ENCODE data around the gene KRT16. TPM values are rescaled to one million over a fixed set of nuclear protein-coding genes. Genes with fewer than 3 reads are reported as not detected.
"Not testable (repeated sequence)": the region's sequence is repeated elsewhere in the genome, so short reads cannot be mapped to it uniquely, and the experiment has no call there.

The KRT16 gene
- total RNA-seq, 4 donors from 2014 or later: not detected

DNA sequence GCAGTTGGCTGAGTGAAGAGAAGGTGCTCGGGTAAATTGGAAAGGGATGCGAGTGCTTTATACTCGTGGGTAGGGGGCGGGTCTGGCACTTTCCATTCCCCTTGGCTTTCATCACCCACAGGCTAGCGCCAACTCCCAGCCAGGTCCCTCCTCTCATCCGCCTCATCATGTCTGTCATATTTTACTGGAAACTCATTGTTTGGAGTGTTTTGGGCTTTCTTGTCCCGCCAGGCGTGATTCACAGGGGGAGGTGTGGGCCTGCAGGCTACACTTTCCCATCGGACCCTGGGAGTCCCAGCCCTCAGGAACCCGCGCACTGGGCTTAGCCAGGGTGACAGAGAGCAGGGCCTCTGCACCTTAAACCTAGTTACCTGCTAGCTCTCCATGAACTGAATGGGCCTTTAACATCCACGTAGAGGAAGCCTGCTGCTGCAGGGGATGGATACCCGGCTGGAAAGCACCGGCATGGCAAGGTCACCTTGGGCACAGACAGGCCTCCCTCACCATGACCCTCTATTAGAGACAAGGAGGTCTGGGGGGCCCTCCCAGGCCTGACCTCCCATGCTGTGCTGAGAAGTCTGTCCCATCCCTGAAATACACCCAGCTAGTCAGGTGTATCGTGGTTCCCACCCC, 25.6 kb downstream of the KRT16 start, which contains the start of gene KRT14:
KRT14 (minus strand) TSS at position 33 of the 633 bp plus-strand sequence. CDS start 61 bp downstream, outside the sequence.
- Histone ChIP-seq H3K27me3 (no peaks in the 10 kb centered on the region), H3K36me3 (no peaks in the 10 kb centered on the region), H3K9me3 (no peaks in the 10 kb centered on the region), H3K27ac (no peak within 1 kb of the TSS), H3K4me3 (no peak within 1 kb of the TSS), H3K4me1 (no peaks in the 10 kb centered on the region)
- intact Hi-C loops (cut with DNase I; ENCODE audit: low total_unique reads): no loop called here
- TF ChIP-seq, protein P1, sequence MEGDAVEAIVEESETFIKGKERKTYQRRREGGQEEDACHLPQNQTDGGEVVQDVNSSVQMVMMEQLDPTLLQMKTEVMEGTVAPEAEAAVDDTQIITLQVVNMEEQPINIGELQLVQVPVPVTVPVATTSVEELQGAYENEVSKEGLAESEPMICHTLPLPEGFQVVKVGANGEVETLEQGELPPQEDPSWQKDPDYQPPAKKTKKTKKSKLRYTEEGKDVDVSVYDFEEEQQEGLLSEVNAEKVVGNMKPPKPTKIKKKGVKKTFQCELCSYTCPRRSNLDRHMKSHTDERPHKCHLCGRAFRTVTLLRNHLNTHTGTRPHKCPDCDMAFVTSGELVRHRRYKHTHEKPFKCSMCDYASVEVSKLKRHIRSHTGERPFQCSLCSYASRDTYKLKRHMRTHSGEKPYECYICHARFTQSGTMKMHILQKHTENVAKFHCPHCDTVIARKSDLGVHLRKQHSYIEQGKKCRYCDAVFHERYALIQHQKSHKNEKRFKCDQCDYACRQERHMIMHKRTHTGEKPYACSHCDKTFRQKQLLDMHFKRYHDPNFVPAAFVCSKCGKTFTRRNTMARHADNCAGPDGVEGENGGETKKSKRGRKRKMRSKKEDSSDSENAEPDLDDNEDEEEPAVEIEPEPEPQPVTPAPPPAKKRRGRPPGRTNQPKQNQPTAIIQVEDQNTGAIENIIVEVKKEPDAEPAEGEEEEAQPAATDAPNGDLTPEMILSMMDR (IDR thresholded peaks at IDR 0.05): no peak
- no peak for TF ChIP-seq POLR2A (IDR thresholded peaks at IDR 0.05)
- DNase-seq: no peak

DNA sequence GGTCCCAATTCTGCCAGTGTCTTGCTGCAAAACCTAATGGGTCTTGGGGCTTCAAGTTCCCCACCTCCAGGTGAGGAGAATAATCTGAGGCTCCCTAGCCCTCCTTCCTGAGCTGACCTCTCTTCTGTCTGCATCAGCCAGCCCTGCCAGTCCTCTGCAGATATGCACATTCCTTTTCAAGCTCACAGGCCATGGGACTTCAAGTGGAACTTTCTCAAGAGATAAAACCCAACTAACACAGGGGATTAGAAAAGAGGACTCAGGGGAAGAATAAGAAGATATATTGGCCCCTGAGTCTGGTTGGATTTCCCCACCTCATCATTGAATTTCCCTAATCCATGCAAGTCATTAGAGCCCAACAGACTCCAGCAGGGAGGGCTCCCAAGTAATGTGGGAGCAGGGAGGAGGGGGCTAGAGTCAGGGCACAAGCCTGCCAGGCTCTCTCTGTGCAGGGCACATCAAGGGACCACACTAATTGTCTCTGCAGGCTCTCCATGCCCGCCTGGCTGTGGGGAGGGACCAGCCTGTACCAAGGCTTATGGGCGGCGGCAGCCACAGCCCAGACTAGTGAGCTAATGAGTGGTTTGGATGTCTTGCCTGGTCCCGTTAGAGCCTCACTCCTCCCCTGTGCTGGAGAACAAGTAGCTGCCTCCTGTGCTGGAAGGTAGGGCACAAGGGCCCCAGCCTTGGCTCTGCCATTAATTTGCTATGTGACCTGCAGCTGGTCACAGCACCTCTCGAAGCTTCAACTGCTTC, 27.1 kb downstream of the KRT16 start:
- intact Hi-C loops (cut with DNase I; ENCODE audit: low total_unique reads): no loop called here

DNA sequence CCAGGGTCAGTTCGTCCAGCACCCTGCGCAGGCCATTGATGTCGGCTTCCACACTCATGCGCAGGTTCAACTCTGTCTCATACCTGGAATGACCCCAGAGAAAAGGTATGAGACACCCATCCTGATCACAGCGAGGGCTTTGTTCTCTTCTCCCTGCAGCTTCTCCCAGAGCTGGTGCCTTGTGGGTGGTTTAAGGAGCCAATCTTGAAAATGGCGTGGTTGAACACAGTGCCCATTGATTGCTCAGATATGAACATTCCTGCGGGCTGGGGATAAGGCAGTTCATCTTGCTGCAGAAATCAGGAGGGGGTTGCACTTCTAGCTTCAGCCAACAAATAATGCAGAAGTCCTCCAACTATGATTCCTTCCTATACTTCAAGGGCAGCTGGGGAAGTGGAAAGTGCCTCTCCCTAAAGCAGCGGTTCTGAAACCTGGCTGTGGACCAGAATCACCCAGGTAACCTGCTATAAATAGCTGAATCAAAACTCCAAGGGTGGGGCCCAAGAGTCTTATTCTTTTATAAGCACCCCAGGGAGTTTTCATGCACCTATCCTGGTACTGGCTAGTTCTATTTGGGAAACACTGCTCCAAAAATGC, 28.1 kb downstream of the KRT16 start:
- H3K9me3 ChIP-seq; intact Hi-C loops (cut with DNase I; ENCODE audit: low total_unique reads); H3K36me3 ChIP-seq; H3K27ac ChIP-seq; H3K4me1 ChIP-seq; DNase-seq; H3K4me3 ChIP-seq; H3K27me3 ChIP-seq: not testable (repeated sequence)

More for the DNA sequence above, 27.1 kb downstream of the KRT16 start:
- Histone ChIP-seq H3K4me3 (no peak overlapping the region), H3K27me3 (no peaks in the 10 kb centered on the region), H3K36me3 (no peaks in the 10 kb centered on the region), H3K9me3 (no peaks in the 10 kb centered on the region), H3K4me1 (no peaks in the 10 kb centered on the region), H3K27ac (no peak overlapping the region)
- DNase-seq: no peak
- no peak for TF ChIP-seq POLR2A (IDR thresholded peaks at IDR 0.05)
- TF ChIP-seq, protein P1 (IDR thresholded peaks at IDR 0.05): no peak

DNA sequence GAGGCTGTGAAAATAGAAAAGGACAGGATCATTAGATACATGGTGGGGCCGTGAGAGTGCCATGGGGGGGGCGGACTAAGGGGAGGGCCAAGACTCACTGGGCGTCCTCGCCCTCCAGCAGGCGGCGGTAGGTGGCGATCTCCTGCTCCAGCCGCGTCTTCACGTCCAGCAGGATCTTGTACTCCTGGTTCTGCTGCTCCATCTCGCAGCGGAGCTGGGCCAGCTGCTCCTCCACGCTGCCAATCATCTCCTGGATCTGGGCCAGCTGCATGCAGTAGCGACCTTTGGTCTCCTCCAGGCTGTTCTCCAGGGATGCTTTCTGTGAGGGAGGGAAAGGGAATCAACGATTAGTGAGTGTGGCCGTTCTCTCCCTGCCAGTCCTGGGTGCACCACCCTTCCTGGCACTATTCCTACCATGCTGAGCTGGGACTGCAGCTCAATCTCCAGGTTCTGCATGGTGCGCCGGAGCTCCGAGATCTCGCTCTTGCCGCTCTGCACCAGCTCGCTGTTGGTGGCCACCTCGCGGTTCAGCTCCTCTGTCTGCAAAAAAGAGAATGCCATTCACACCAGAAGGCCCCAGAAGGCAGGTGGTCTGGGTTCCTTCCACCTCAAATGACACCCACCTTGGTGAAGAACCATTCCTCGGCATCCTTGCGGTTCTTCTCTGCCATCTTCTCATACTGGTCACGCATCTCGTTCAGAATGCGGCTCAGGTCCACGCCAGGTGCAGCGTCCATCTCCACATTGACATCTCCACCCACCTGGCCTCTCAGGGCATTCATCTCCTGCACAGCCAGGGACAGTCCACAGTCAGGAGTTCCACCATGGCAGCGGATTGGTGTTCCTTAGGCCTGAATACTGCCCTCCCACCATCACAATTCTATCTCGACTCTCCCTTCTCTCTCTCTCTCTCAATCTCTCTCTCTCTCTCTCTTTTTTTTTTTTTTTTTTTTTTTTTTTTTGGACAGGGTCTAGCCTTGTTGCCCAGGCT, 29.1 kb downstream of the KRT16 start:
- H3K27ac ChIP-seq: no peak overlapping the region
- H3K27me3 ChIP-seq: no peaks in the 10 kb centered on the region
- TF ChIP-seq, protein P1 (IDR thresholded peaks at IDR 0.05): no peak
- no peak for TF ChIP-seq POLR2A (IDR thresholded peaks at IDR 0.05)
- intact Hi-C loops (cut with DNase I; ENCODE audit: low total_unique reads): no loop called here
- H3K4me1 ChIP-seq: no peaks in the 10 kb centered on the region
- H3K9me3 ChIP-seq: no peaks in the 10 kb centered on the region
- no peaks in the 10 kb centered on the region for H3K36me3 ChIP-seq
- no peak for DNase-seq
- no peak overlapping the region for H3K4me3 ChIP-seq

DNA sequence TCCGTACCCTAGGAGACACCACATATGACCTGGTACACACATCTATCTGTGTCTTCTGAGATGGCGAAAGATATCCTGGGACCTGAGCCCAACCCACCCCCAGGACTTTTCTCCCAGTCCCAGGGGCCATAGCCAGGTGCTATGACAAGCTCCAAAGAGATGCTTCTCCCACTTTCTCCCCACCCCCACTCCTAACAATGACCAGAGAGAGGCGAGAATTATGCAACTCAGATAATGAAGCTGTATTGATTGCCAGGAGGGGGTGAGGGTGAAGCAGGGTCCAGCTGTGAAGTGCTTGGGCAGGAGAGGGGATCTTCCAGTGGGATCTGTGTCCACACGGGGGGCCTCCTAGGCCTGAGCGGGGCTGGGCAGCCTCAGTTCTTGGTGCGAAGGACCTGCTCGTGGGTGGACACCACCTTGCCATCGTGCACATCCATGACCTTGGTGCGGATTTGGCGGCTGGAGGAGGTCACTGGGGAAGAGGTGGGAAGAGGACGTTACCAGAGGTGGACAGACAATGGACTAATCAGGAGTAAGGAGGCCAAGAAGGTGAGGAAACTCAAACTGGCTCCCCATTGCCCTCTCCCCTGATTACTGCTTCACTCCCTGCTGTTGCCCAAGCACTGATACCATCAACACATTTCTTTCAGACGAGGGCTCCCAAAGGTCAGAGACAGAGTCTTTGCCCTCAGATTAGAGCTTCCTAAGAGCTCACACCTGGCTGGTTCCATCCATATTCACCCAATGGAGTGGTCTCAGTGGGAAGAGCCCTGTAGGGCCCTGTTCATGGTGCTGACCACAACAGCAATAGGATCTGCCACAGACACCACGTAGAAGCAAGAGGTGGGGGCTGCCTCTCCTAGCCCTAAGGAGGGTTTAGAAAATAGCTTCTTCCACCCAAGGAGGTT, 30.3 kb downstream of the KRT16 start:
- H3K4me3 ChIP-seq; H3K9me3 ChIP-seq; DNase-seq; H3K27ac ChIP-seq; H3K36me3 ChIP-seq; H3K4me1 ChIP-seq; intact Hi-C loops (cut with DNase I; ENCODE audit: low total_unique reads); H3K27me3 ChIP-seq: not testable (repeated sequence)
